Left ventricle myocardium inferior (tissue), 1 donor: ENCODE results near the gene PSMA3. TPM values are rescaled to one million over a fixed set of nuclear protein-coding genes. Genes with fewer than 3 reads are reported as not detected.

Source experiments
- DNase-seq: peaks from one replicate; pipeline ENCODE4 v3.0.0-alpha.2; 2020
- H3K27ac ChIP-seq: fragments of 200-600 bp; replicated peaks from 2 replicates; pipeline ENCODE4 v1.8.0; 2021
- H3K27me3 ChIP-seq: fragments of 200-600 bp; 2 replicates; pipeline ENCODE4 v1.8.0; 2021; ENCODE audit warnings: low read depth
- H3K36me3 ChIP-seq: fragments of 200-600 bp; 2 replicates; pipeline ENCODE4 v1.8.0; 2021
- H3K4me1 ChIP-seq: fragments of 200-600 bp; 2 replicates; pipeline ENCODE4 v1.8.0; 2021
- H3K4me3 ChIP-seq: fragments of 200-600 bp; 2 replicates; pipeline ENCODE4 v1.8.0; 2021; ENCODE audit warnings: mild to moderate bottlenecking, moderate library complexity
- H3K9me3 ChIP-seq: fragments of 200-600 bp; replicated peaks from 2 replicates; pipeline ENCODE4 v1.8.0; 2021
- CTCF ChIP-seq: fragments of 200-600 bp; IDR thresholded peaks from 2 replicates; pipeline ENCODE4 v1.8.0; 2021; ENCODE audit warnings: antibody characterized with exemption, mild to moderate bottlenecking, borderline replicate concordance
- intact Hi-C: fragments of 100-400 bp; cut with micrococcal nuclease; formaldehyde crosslinking; loops from one replicate; pipeline ENCODE4 v1.11.0; 2022
- total RNA-seq: library from RNA; stranded (reverse); fragmentation: NEBNext Ultra II Directional; extraction: Animal tissue kit (Norgen Biotek cat#: 25700); gene quantifications from one replicate; pipeline ENCODE4 v1.2.1, GENCODE V29; 2021
- donor health status: DM: no; HTN: yes; CAD: no; lungs with severe emphysema.

Gene PSMA3
- total RNA-seq, 1 donor from 2014 or later: 161 TPM

DNA sequence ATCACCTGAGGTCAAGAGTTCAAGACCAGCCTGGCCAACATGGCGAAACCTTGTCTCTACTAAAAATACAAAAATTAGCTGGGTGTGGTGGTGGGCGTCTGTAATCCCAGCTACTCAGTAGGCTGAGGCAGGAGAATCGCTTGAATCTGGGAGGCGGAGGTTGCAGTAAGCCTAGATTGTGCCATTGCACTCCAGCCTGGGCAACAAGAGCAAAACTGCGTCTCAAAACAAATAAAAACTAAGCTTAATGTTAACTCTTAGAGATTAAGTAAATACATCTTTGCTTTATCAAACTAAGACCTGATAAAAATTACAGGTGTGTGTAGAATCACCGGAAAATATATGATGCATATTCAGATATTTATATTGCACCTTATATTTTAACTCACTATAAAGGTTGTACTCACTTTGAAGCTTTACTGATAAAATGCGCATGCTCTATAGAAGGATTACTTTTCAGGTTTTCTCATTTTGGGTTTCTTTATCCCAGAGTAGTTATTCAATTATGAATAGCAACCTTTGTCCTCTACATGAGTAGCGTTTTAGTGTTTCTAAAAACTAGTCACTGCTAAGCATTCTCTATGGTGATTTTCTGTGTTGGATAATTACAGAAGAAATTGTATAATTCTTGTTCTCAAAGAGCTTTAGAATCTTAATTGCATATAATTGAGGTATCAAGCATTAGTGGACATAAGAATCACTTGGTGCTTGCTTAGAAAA, 63.1 kb downstream of the PSMA3 start:
- no peaks in the 10 kb centered on the region for H3K9me3 ChIP-seq
- peaks cover 75% of the 10 kb centered on the region for H3K36me3 ChIP-seq
- intact Hi-C loops: no loop called here
- H3K27ac ChIP-seq: no peak overlapping the region
- no peak for TF ChIP-seq CTCF
- no peak overlapping the region for H3K4me3 ChIP-seq
- DNase-seq: no peak
- no peaks in the 10 kb centered on the region for H3K27me3 ChIP-seq
- peaks cover 4% of the 10 kb centered on the region for H3K4me1 ChIP-seq

DNA sequence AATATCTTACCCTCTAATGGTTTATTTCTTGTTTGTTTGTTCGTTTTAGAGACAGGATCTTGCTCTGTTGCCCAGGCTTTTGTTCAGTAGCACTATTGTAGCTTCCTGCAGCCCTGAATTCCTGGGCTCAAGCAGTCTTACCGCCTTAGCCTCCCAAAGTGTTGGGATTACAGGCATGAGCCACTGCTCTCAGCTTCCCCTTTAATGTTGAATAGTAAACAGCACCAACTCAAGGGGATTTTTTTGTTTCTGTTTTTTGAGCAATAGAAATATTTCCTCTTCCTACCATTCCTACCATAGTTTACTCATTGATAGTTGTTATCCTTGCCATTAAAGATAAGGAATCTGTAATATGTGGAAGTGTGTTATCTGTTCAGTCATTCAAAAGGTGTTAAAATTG, 64.4 kb downstream of the PSMA3 start:
- peaks cover 65% of the 10 kb centered on the region for H3K36me3 ChIP-seq
- DNase-seq: no peak
- intact Hi-C loops: no loop called here

GRCh38 chr14:58313699-58314098, 69.1 kb downstream of the PSMA3 start:
- peaks cover 56% of the 10 kb centered on the region for H3K36me3 ChIP-seq
- H3K4me3 ChIP-seq: no peak overlapping the region
- H3K4me1 ChIP-seq: no peaks in the 10 kb centered on the region
- no peak for TF ChIP-seq CTCF
- no peak for DNase-seq
- no peaks in the 10 kb centered on the region for H3K27me3 ChIP-seq
- no peaks in the 10 kb centered on the region for H3K9me3 ChIP-seq
- intact Hi-C loops: no loop called here
- H3K27ac ChIP-seq: no peak overlapping the region

More for the DNA sequence above, 64.4 kb downstream of the PSMA3 start:
- Histone ChIP-seq H3K27me3 (no peaks in the 10 kb centered on the region), H3K4me1 (no peaks in the 10 kb centered on the region), H3K4me3 (no peak overlapping the region), H3K9me3 (no peaks in the 10 kb centered on the region), H3K27ac (no peak overlapping the region)
- TF ChIP-seq CTCF: no peak

GRCh38 chr14:58315606-58316005, 71.0 kb downstream of the PSMA3 start:
- intact Hi-C loops: no loop called here

More at GRCh38 chr14:58315606-58316005, 71.0 kb downstream of the PSMA3 start:
- no peaks in the 10 kb centered on the region for H3K4me1 ChIP-seq
- H3K9me3 ChIP-seq: no peaks in the 10 kb centered on the region
- no peak overlapping the region for H3K4me3 ChIP-seq
- H3K36me3 ChIP-seq: peaks cover 62% of the 10 kb centered on the region
- H3K27ac ChIP-seq: no peak overlapping the region
- H3K27me3 ChIP-seq: no peaks in the 10 kb centered on the region
- no peak for DNase-seq
- no peak for TF ChIP-seq CTCF

Other genes starting within 250 kb of the PSMA3 start
- gene ARMH4, start 92.6 kb upstream of the PSMA3 start, total RNA-seq: 7.3 TPM
- gene ACTR10, start 44.7 kb upstream of the PSMA3 start, total RNA-seq: 71.8 TPM
- 14.2 TPM for gene ARID4A, start 53.7 kb downstream of the PSMA3 start, total RNA-seq
- gene TOMM20L, start 151.1 kb downstream of the PSMA3 start, total RNA-seq: not detected
- gene TIMM9, start 182.7 kb downstream of the PSMA3 start, total RNA-seq: 27.8 TPM
- gene KIAA0586, start 182.9 kb downstream of the PSMA3 start, total RNA-seq: 13.0 TPM